AG04449 (cell line): ENCODE results near the gene SETD1B.
"Not testable (repeated sequence)": the region's sequence is repeated elsewhere in the genome, so short reads cannot be mapped to it uniquely, and the experiment has no call there.

Experiments
- CTCF ChIA-PET: fragments of 350-600 bp; formaldehyde crosslinking; extraction: SDS; loops from one replicate; lab custom pipeline; 2021; ENCODE audit warnings: antibody characterized with exemption; lab: Yijun Ruan, JAX
- POLR2A ChIA-PET: fragments of 400-600, 350-600 bp; formaldehyde crosslinking; extraction: SDS; loops from one replicate; lab custom pipeline; 2020; ENCODE audit warnings: antibody characterized with exemption, inconsistent platforms; lab: Yijun Ruan, JAX
- DNase-seq: peaks from one replicate; pipeline ENCODE4 v3.0.0-alpha.2; 2010; ENCODE audit warnings: low read depth, low spot score
- H3K4me3 ChIP-seq: 2 replicates; pipeline ENCODE4 v1.5.1; 2011; ENCODE audit warnings: low read depth, mild to moderate bottlenecking, control low read depth, low read length
- CTCF ChIP-seq: IDR thresholded peaks from one replicate; pipeline ENCODE4 v1.5.1; 2011; ENCODE audit warnings: mild to moderate bottlenecking, moderate library complexity, low read length, control low read depth, inconsistent platforms; ENCODE audit not compliant: insufficient read depth; ENCODE audit errors: missing control alignments

Gene SETD1B

GRCh38 chr12:121845701-121846100 lies 41.9 kb downstream of the SETD1B start:
- DNase-seq = no peak
- CTCF ChIA-PET = no interaction called here
- POLR2A ChIA-PET = interaction anchor here (0.5 kb wide), 1 partner anchor 403 kb away, joined by 3 read pairs; no protein-coding TSS in a partner anchor

GRCh38 chr12:121849211-121849610 lies 45.4 kb downstream of the SETD1B start:
- CTCF ChIA-PET = no interaction called here
- H3K4me3 ChIP-seq = no peak overlapping the region
- POLR2A ChIA-PET = no interaction called here
- TF ChIP-seq CTCF = no peak
- no peak for DNase-seq

More at GRCh38 chr12:121845701-121846100, 41.9 kb downstream of the SETD1B start:
- TF ChIP-seq CTCF = no peak
- no peak overlapping the region for H3K4me3 ChIP-seq

GRCh38 chr12:121849665-121850064 lies 45.9 kb downstream of the SETD1B start:
- POLR2A ChIA-PET = no interaction called here
- no peak for DNase-seq
- CTCF ChIA-PET = no interaction called here

GRCh38 chr12:121852392-121852791 lies 48.6 kb downstream of the SETD1B start:
- POLR2A ChIA-PET, CTCF ChIA-PET, H3K4me3 ChIP-seq, DNase-seq: not testable (repeated sequence)

More at GRCh38 chr12:121849665-121850064, 45.9 kb downstream of the SETD1B start:
- no peak for TF ChIP-seq CTCF
- no peak overlapping the region for H3K4me3 ChIP-seq

- TF ChIP-seq CTCF = no peak
- ChIA-PET POLR2A (no interaction called here), CTCF (interaction anchor here (0.6 to 1.0 kb wide), 2 partner anchors 63 to 301 kb away, joined by 3 read pairs; no protein-coding TSS in a partner anchor)
- H3K4me3 ChIP-seq = no peak overlapping the region
- no peak for DNase-seq
Measured at GRCh38 chr12:121857322-121858246, 53.8 kb downstream of the SETD1B start.

GRCh38 chr12:121858318-121858661 lies 54.5 kb downstream of the SETD1B start:
- ChIA-PET POLR2A (no interaction called here), CTCF (no interaction called here)
- no peak for DNase-seq
- TF ChIP-seq CTCF = no peak
- H3K4me3 ChIP-seq = no peak overlapping the region
